Gastroesophageal sphincter (tissue), 3 donors: ENCODE results near the gene NPR1.

Experiments used
- POLR2AphosphoS5 ChIP-seq: sonication (generic); formaldehyde crosslinking; IDR thresholded peaks from one replicate; pipeline ENCODE4 v1.6.1; 2017; ENCODE audit warnings: antibody characterized with exemption
- TF ChIP-seq, protein P1 (sequence below), 4 experiments: fragments of 200-600 bp in 2 of 4; fragments of 450-650 bp in 2 of 4; sonication (generic) in 1 of 4; IDR thresholded peaks; one replicate each; pipeline ENCODE4 v1.5.1; 2017 to 2019; ENCODE audit warnings: antibody characterized with exemption in 4 of 4, mild to moderate bottlenecking in 2 of 4, moderate library complexity in 2 of 4

DNA sequence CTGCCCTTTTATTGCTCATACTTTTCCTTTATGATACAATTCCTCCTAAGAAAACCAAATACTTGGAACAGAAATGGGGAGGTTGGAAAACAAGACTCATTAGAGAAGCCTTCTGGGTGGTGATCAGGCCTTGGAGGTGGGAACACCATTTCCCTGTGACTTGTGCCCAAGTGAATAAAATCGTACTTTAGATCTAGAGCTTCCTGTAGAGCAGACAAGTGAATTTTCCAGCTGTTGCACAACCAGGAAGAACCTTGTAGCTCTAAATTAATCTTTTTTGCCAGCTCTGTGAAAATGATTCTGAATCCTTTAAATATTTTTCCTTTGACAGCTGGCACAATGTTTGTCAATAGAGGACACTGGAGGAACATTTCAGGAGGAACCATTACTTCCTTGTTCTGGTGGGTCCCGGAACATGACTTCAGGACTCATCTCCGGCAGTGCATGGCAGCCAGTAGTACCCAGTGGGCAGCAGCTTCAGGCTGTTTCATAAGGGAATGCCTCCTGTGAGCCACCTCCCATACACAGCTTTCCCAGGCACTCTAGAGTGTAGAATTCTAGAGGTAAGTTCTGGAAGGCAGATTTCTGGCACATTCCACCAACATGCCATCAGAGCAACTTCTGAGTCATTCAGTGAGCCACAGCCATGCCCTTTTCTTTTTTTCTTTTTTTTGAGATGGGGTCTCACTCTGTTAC lies 25.5 kb upstream of the NPR1 start:
- TF ChIP-seq, protein P1, sequence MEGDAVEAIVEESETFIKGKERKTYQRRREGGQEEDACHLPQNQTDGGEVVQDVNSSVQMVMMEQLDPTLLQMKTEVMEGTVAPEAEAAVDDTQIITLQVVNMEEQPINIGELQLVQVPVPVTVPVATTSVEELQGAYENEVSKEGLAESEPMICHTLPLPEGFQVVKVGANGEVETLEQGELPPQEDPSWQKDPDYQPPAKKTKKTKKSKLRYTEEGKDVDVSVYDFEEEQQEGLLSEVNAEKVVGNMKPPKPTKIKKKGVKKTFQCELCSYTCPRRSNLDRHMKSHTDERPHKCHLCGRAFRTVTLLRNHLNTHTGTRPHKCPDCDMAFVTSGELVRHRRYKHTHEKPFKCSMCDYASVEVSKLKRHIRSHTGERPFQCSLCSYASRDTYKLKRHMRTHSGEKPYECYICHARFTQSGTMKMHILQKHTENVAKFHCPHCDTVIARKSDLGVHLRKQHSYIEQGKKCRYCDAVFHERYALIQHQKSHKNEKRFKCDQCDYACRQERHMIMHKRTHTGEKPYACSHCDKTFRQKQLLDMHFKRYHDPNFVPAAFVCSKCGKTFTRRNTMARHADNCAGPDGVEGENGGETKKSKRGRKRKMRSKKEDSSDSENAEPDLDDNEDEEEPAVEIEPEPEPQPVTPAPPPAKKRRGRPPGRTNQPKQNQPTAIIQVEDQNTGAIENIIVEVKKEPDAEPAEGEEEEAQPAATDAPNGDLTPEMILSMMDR (IDR thresholded peaks at IDR 0.05), result no peak
- TF ChIP-seq POLR2AphosphoS5, result no peak
